GM19328 (cell line): ENCODE measurements around the gene FGD2.
"Not testable (repeated sequence)": the region's sequence is repeated elsewhere in the genome, so short reads cannot be mapped to it uniquely, and the experiment has no call there.

Source experiments
- ATAC-seq: cut with Tn5 transposase; IDR thresholded peaks from one replicate; pipeline ENCODE4 v1.9.1; 2021; ENCODE audit warnings: mild to moderate bottlenecking, moderate library complexity; ENCODE audit not compliant: unreplicated experiment

Gene FGD2

GRCh38 chr6:36989264-36989663, 16.2 kb upstream of the FGD2 start:
- no peak for ATAC-seq

- ATAC-seq: not testable (repeated sequence)
Measured at GRCh38 chr6:36990401-36990800, 15.1 kb upstream of the FGD2 start.

GRCh38 chr6:36997811-36998722, 7.4 kb upstream of the FGD2 start:
- no peak for ATAC-seq

- no peak for ATAC-seq
Measured at GRCh38 chr6:36998723-36999038, 6.8 kb upstream of the FGD2 start.

GRCh38 chr6:36999061-36999750, 6.2 kb upstream of the FGD2 start:
- ATAC-seq: no peak

- no peak for ATAC-seq
Measured at GRCh38 chr6:36999751-37000125, 5.7 kb upstream of the FGD2 start.

GRCh38 chr6:37004044-37004980, 1.1 kb upstream of the FGD2 start:
- no peak for ATAC-seq

GRCh38 chr6:37005827-37006567, 542 bp downstream of the FGD2 start:
- ATAC-seq: no peak

GRCh38 chr6:37006793-37007339, 1.4 kb downstream of the FGD2 start:
- ATAC-seq: no peak

GRCh38 chr6:37007340-37008043, 2.0 kb downstream of the FGD2 start:
- no peak for ATAC-seq

GRCh38 chr6:37008484-37009465, 3.3 kb downstream of the FGD2 start:
- ATAC-seq: no peak

GRCh38 chr6:37010402-37010892, 5.0 kb downstream of the FGD2 start:
- no peak for ATAC-seq

GRCh38 chr6:37011656-37012378, 6.4 kb downstream of the FGD2 start:
- ATAC-seq: no peak

- ATAC-seq: no peak
Measured at GRCh38 chr6:37013516-37014491, 8.3 kb downstream of the FGD2 start.

GRCh38 chr6:37014667-37015066, 9.2 kb downstream of the FGD2 start:
- ATAC-seq: no peak

- no peak for ATAC-seq
Measured at GRCh38 chr6:37015532-37015931, 10.1 kb downstream of the FGD2 start.
